H1 (cell line): ENCODE data around the gene NHP2. TPM values are rescaled to one million over a fixed set of nuclear protein-coding genes. Genes with fewer than 3 reads are reported as not detected.

Source experiments
- BACH1 ChIP-seq: IDR thresholded peaks from 2 replicates; pipeline ENCODE4 v1.6.1; 2012; ENCODE audit warnings: low read length, improper control_type of control experiment
- POLR2AphosphoS5 ChIP-seq: IDR thresholded peaks from 2 replicates; pipeline ENCODE4 v1.6.1; 2011; ENCODE audit warnings: low read depth, low read length
- TCF12 ChIP-seq: IDR thresholded peaks from 2 replicates; pipeline ENCODE4 v1.6.1; 2011; ENCODE audit warnings: low read depth, mild to moderate bottlenecking, low read length
- polyA plus RNA-seq, 7 experiments: library from polyadenylated mRNA; depleted of rRNA in 3 of 7; stranded (reverse) in 5 of 7; unstranded in 2 of 7; fragments of >200 nt in 5 of 7; fragments of 200-250 nt in 2 of 7; gene quantifications; 1 replicate in 5 of 7; 2 replicates in 1 of 7; 4 replicates in 1 of 7; pipeline versions ENCODE4 v1.2.1 to v1.2.3, GENCODE V29; 2011 to 2013; ENCODE audit warnings: missing spikeins in 2 of 7, mixed read lengths in 2 of 7
- total RNA-seq: library from RNA; stranded (reverse); fragmentation: NEBNext Ultra II Directional; extraction: Animal tissue kit (Norgen Biotek cat#: 25700); gene quantifications from 2 replicates; pipeline ENCODE4 v1.2.1, GENCODE V29; 2021

NHP2 gene
- total and polyA plus RNA-seq, 2 of the 8 experiments (the other 6 are each of a cell fraction or from before 2014, with no cell fraction given) = 241 to 263 TPM

GRCh38 chr5:178125253-178125906, 28.3 kb downstream of the NHP2 start (continued):
- TF ChIP-seq TCF12 (no peak), POLR2AphosphoS5 (peak; percentile 63; the same call in 1 of the 2 replicates), BACH1 (no peak)
